Parathyroid adenoma (tissue), 2 donors: ENCODE data around the gene PLP1.
A peak's percentile ranks its signal among the peaks of the same experiment; 100 is the strongest.

Source experiments
- H2AFZ ChIP-seq: fragments of 300-600 bp; sonication (generic); one replicate; pipeline ENCODE4 v1.7.0; 2017; ENCODE audit warnings: antibody characterized with exemption, mild to moderate bottlenecking
- H3K27ac ChIP-seq: fragments of 300-600 bp; sonication (generic); one replicate; pipeline ENCODE4 v1.7.0; 2017
- H3K27me3 ChIP-seq: fragments of 300-600 bp; sonication (generic); one replicate; pipeline ENCODE4 v1.7.0; 2017; ENCODE audit warnings: low read length; ENCODE audit not compliant: control insufficient read depth, insufficient read depth
- H3K36me3 ChIP-seq: fragments of 300-600 bp; sonication (generic); one replicate; pipeline ENCODE4 v1.7.0; 2017; ENCODE audit warnings: low read length; ENCODE audit not compliant: control insufficient read depth, insufficient read depth
- H3K4me1 ChIP-seq: fragments of 300-600 bp; sonication (generic); one replicate; pipeline ENCODE4 v1.7.0; 2017; ENCODE audit warnings: control low read depth
- H3K4me2 ChIP-seq: fragments of 300-600 bp; sonication (generic); one replicate; pipeline ENCODE4 v1.7.0; 2017; ENCODE audit warnings: low read length
- H3K4me3 ChIP-seq: fragments of 300-600 bp; sonication (generic); one replicate; pipeline ENCODE4 v1.7.0; 2017; ENCODE audit warnings: low read depth, low read length
- H3K79me2 ChIP-seq: fragments of 300-600 bp; sonication (generic); one replicate; pipeline ENCODE4 v1.7.0; 2017; ENCODE audit warnings: control low read depth
- H3K9ac ChIP-seq: fragments of 300-600 bp; sonication (generic); one replicate; pipeline ENCODE4 v1.7.0; 2017; ENCODE audit warnings: mild to moderate bottlenecking
- H3K9me3 ChIP-seq: fragments of 300-600 bp; sonication (generic); one replicate; pipeline ENCODE4 v1.7.0; 2017; ENCODE audit warnings: low read length; ENCODE audit not compliant: control insufficient read depth
- CTCF ChIP-seq: fragments of 300-600 bp; sonication (generic); IDR thresholded peaks from one replicate; pipeline ENCODE4 v1.7.0; 2017; ENCODE audit warnings: antibody characterized with exemption, mild to moderate bottlenecking
- donor health status: primary hyperparathyroidism.

PLP1 gene

GRCh38 chrX:103791228-103791627, 14.6 kb downstream of the PLP1 start:
- H3K4me3 ChIP-seq: peak overlapping the region; percentile 11

GRCh38 chrX:103791826-103792485, 15.3 kb downstream of the PLP1 start:
- H3K9me3 ChIP-seq: no peaks in the 10 kb centered on the region
- H3K27ac ChIP-seq: peak overlapping the region; percentile 61
- peaks cover 11% of the 10 kb centered on the region for H3K4me1 ChIP-seq
- peak overlapping the region; percentile 45 for H3K4me2 ChIP-seq
- no peak for TF ChIP-seq CTCF
- H3K4me3 ChIP-seq: peak overlapping the region; percentile 11
- H3K27me3 ChIP-seq: no peaks in the 10 kb centered on the region
- no peak overlapping the region for H3K9ac ChIP-seq
- no peaks in the 10 kb centered on the region for H3K36me3 ChIP-seq
- no peak overlapping the region for H2AFZ ChIP-seq
- H3K79me2 ChIP-seq: no peaks in the 10 kb centered on the region

More at GRCh38 chrX:103791228-103791627, 14.6 kb downstream of the PLP1 start:
- Histone ChIP-seq H3K27me3 (no peaks in the 10 kb centered on the region), H3K9me3 (no peaks in the 10 kb centered on the region), H3K4me1 (peaks cover 11% of the 10 kb centered on the region), H3K9ac (no peak overlapping the region), H3K4me2 (peak overlapping the region; percentile 45), H3K36me3 (no peaks in the 10 kb centered on the region), H3K79me2 (no peaks in the 10 kb centered on the region), H2AFZ (no peak overlapping the region), H3K27ac (peak overlapping the region; percentile 61)
- TF ChIP-seq CTCF: no peak

- no peaks in the 10 kb centered on the region for H3K9me3 ChIP-seq
- H3K79me2 ChIP-seq: no peaks in the 10 kb centered on the region
- no peak overlapping the region for H3K9ac ChIP-seq
- no peak overlapping the region for H3K4me3 ChIP-seq
- no peaks in the 10 kb centered on the region for H3K27me3 ChIP-seq
- H3K4me2 ChIP-seq: no peak overlapping the region
- peak overlapping the region; percentile 17 for H2AFZ ChIP-seq
- no peaks in the 10 kb centered on the region for H3K36me3 ChIP-seq
- H3K4me1 ChIP-seq: peaks cover 11% of the 10 kb centered on the region
- peak overlapping the region; percentile 61 for H3K27ac ChIP-seq
- no peak for TF ChIP-seq CTCF
Observed at GRCh38 chrX:103792916-103793544, 16.4 kb downstream of the PLP1 start.

- TF ChIP-seq CTCF: no peak
- H3K36me3 ChIP-seq: no peaks in the 10 kb centered on the region
- H3K79me2 ChIP-seq: no peaks in the 10 kb centered on the region
- peak overlapping the region; percentile 61 for H3K27ac ChIP-seq
- H3K4me2 ChIP-seq: no peak overlapping the region
- no peak overlapping the region for H3K9ac ChIP-seq
- no peak overlapping the region for H3K4me3 ChIP-seq
- H2AFZ ChIP-seq: peak overlapping the region; percentile 53
- H3K27me3 ChIP-seq: no peaks in the 10 kb centered on the region
- H3K4me1 ChIP-seq: peaks cover 11% of the 10 kb centered on the region
- no peaks in the 10 kb centered on the region for H3K9me3 ChIP-seq
Observed at GRCh38 chrX:103793545-103793940, 16.9 kb downstream of the PLP1 start.
